Left renal cortex interstitium (tissue), 4 donors: ENCODE results near the gene FBXO28. TPM values are rescaled to one million over a fixed set of nuclear protein-coding genes. Genes with fewer than 3 reads are reported as not detected.
A peak's percentile ranks its signal among the peaks of the same experiment; 100 is the strongest.

Experiments
- DNase-seq, 4 donors: peaks; one replicate each; pipeline ENCODE4 v3.0.0-alpha.2; 2013; ENCODE audit warnings: low read depth in 4 of 4, low spot score in 2 of 4, missing footprints in 1 of 4
- polyA plus RNA-seq, 4 donors: library from polyadenylated mRNA; unstranded; fragments of 120-200 nt; gene quantifications; one replicate each; pipeline ENCODE4 v1.2.1, GENCODE V29; 2013; ENCODE audit not compliant: insufficient read length in 4 of 4

FBXO28 gene
- polyA plus RNA-seq, 4 donors: 31.5 to 35.4 (median 33.5) TPM

- no peak for DNase-seq
Observed at GRCh38 chr1:224149709-224150108, 35.8 kb downstream of the FBXO28 start.

DNA sequence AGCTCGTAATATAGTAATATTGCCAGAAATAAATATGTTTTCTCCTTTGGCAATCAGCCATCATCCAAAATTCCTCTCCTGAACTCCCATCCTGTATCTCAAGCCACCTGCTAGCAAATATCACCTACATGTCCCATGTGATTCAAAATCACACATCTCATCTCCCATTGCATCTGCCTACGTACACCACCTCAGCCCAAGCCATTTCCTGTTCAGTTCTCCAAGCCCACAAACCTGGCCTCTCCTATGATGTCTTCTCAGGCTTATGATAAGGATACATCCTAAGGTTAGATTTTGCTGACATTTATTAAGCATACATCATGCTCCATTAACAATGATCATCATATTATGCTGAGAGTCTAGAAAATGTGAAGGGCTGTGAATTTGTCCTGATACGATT, 37.2 kb downstream of the FBXO28 start:
- no peak for DNase-seq

DNA sequence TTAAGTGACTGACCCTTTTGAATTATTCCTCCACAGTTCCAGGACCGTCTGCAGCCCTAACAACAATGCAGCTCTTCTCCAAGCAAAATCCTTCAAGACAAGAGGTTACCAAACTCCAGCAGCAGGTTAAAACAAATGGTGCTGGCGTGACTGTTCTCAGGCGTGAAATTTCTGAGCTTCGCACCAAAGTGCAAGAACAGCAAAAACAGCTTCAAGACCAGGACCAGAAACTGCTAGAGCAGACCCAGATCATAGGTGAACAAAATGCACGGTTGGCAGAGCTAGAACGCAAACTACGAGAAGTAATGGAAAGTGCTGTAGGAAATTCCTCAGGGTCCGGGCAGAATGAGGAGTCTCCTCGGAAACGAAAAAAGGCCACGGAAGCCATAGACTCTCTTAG, 43.4 kb downstream of the FBXO28 start:
- DNase-seq: no peak

DNA sequence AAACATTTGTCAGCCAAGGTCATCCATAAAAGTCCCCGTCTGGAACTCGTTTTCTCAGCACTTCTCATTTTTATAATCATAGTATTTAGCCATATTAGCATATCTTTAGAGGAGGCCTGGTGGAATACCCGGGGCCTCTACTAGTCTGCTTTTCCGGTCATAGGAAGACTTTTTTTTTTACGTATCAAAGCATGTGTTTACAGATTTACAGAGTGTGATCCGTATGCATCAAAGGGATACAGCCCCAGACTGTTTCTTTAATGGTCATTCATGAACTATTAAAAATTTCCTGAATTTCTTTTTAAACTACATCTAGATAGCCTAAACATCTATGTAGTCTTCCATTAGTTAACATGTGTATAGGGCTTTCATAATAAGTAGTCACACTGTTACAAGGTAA, 45.6 kb downstream of the FBXO28 start:
- DNase-seq: no peak

GRCh38 chr1:224160171-224160682, 46.3 kb downstream of the FBXO28 start:
- DNase-seq: no peak

- DNase-seq: no peak
Observed at GRCh38 chr1:224162768-224163167, 48.9 kb downstream of the FBXO28 start.

- no peak for DNase-seq
Observed at GRCh38 chr1:224163311-224163710, 49.4 kb downstream of the FBXO28 start.

DNA sequence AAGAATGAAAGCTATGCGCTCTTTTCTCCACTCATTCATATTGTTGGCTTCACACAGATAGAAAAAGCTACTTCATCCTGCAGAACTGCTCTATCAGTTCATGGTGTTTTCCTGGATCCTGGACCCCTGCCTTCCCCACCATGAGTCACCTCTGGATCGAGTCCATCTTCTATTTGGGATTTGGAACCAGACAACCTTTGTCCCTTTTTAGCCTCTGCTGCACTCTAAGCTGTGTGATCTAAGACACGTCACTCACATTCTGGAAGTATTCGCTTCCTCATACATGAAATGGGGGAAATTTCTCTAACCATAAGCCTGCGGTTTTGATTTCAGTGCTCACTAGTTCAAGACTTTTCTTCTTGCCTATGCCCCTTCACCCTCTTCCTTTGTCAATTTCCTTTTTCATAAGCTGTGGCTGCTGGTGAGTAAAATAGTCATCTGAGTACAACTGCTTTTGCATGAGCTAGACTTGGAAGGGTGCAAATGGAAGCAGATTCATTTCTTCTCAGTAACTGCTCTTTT, 55.0 kb downstream of the FBXO28 start:
- DNase-seq: no peak

- no peak for DNase-seq
Observed at GRCh38 chr1:224169718-224170270, 55.9 kb downstream of the FBXO28 start.

DNA sequence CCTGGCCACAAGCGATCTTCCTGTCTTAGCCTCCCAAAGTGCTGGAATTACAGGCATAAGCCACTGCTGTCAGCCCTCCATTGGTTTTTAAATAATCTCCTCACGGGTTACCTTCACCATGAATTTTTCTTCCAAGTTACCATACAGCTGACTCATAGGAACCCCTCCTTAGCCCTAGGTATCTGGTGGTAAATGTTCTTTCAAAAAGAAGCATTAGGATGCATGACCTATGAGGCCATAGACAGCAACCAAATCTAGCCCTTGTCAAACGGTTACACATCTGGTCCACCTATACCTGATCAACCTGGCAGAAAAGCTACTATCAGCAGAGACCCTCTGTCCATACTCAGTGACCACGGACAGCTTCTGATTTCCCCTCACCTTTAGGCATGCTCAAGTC, 56.4 kb downstream of the FBXO28 start:
- DNase-seq: no peak

DNA sequence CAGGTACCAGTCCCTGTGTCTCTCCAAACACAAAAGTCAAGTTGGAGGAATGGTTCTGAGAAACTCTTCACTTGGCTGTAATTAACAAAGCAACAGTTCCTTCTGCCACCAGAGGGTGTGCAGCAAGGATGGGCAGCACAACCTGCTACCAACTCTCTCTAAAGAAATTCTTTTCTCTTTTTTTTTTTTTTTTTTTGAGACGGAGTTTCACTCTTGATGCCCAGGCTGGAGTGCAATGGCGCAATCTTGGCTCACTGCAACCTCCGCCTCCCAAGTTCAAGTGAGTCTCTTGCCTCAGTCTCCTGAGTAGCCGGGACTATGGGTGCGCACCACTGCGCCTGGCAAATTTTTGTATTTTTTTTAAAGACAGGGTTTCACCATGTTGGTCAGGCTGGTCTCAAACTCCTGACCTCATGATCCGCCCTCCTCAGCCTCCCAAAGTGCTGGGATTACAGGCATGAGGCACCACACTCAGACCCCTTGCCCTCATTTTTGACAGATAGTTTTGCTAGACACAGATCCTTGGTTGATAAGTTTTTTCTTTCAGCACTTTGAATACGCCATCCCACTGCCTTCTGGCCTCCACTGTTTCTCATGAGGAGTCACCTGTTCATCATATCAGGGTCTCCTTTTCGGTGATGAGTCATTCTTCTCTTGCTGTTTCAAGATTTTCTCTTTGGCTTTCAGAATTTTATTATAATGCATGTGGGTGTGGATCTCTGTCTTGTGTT, 57.0 kb downstream of the FBXO28 start:
- no peak for DNase-seq

- DNase-seq: no peak
Observed at GRCh38 chr1:224172229-224172628, 58.3 kb downstream of the FBXO28 start.

DNA sequence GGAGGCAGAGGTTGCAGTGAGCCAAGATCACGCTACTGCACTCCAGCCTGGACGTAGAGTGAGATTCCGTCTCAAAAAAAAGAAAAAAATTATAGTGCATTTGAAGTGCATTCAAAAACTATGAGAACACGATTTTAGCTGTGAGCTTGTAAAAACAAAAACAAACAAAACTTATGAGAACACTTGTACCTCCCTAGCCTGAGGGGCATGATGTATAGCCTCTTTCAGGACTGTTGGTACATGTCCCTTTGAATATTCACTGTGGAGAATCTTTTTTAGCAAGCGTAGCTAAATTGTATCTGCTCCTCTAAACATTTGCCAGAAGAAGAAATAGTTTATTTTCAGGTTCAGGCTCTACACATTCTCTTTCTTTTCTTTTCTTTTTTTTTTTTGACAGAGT, 59.6 kb downstream of the FBXO28 start:
- DNase-seq: no peak

DNA sequence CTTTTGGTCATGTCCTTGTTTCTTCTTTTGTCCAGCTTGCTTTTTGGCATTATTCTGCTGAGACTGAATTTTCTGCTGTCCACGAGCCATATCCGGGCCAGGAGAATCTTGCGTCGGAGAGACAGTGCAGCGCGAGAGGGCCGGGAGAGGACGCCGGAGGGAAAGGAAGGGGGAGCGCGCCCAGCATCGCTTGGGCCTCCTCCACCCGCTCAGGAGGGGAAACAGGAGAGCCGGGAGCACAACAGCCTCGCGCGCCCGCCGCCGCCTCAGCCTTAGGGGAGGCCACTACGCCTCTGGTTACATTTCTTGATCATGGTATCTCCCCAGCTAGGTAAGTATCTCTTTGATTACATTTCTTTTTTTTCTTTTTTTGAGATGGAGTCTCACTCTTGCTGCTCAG, 61.7 kb downstream of the FBXO28 start:
- no peak for DNase-seq

GRCh38 chr1:224177356-224177999, 63.6 kb downstream of the FBXO28 start:
- DNase-seq: no peak

DNA sequence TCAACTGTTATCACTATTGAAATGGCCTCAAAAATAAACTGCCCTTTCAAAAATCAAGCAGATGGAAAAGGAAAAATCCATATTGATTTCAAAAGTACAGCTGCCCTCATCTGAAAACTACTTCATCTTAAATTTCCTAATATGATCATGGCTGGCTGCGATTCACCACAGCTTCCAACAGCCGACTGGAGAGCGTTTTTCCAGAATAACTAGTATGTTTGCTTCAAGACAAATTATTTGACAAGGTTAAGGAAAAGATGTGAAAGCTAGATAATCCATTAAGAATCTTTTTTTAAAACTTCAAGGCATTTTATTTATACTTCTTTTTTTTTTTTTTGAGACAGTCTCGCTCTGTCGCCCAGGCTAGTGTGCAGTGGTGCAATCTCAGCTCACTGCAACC, 65.0 kb downstream of the FBXO28 start:
- no peak for DNase-seq

DNA sequence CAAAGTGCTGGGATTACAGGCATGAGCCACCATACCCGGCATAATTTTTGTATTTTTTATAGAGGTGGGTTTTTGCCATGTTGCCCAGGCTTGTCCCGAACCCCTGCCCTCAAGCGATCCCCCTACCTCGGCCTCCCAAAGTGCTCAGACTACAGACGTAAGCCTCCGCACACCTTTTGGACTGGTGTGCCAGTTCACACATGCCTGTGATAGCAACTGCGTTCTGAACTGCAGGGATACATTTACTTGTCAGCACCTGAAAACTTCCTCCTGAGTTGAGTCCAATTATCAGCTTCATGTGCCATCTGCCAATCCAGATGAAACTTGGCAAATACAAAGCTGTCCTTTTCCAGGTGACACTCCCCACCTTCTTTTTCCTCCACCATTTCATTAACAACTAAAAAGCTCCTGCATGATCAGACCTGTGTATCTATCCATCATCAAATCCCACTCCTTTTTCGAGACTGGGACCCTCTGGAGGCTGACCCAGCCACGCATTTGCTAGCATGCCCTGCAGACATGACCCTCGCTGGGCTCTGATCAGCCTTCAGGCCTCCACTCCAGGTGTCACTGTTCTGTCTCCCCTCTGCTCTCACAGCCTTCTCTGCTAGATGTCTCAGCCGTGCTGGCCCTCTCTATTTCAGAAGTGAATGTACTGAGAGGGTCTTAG, 67.0 kb downstream of the FBXO28 start:
- no peak for DNase-seq

- no peak for DNase-seq
Observed at GRCh38 chr1:224181453-224181810, 67.5 kb downstream of the FBXO28 start.

DNA sequence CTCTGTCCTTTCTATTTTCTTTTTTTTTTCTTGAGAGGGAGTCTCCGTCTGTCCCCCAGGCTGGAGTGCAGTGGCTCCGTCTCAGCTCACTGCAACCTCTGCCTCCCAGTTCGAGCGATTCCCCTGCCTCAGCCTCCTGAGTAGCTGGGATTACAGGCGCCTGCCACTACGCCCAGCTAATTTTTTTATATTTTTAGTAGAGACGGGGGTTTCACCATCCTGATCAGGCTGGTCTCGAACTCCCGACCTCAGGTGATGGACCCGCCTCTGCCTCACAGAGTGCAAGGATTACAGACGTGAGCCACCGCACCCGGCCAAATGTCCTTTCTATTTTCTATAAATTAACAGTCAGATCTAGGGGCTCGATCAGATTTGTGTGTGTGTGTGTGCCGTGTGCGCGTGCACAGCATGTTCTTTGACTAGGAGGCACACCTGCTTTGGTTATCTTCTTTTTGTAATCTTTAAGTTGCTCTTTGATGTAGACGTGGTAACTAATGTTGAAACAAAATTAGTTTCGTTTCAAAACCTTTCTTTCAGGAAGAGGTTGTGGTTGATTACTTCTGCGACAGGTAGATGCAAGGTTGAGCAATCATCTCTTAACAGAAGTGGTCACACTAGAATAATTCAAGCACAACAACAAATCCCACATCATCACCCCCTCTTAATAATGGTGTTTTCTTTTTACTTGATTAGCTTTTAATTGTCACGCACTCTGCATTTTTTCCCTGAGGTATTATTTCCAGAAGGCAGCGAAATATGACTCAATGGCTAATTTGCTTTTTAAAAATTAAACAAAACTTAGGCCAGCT, 68.3 kb downstream of the FBXO28 start:
- DNase-seq: peak in 1 of 4 donors; percentile 63

DNA sequence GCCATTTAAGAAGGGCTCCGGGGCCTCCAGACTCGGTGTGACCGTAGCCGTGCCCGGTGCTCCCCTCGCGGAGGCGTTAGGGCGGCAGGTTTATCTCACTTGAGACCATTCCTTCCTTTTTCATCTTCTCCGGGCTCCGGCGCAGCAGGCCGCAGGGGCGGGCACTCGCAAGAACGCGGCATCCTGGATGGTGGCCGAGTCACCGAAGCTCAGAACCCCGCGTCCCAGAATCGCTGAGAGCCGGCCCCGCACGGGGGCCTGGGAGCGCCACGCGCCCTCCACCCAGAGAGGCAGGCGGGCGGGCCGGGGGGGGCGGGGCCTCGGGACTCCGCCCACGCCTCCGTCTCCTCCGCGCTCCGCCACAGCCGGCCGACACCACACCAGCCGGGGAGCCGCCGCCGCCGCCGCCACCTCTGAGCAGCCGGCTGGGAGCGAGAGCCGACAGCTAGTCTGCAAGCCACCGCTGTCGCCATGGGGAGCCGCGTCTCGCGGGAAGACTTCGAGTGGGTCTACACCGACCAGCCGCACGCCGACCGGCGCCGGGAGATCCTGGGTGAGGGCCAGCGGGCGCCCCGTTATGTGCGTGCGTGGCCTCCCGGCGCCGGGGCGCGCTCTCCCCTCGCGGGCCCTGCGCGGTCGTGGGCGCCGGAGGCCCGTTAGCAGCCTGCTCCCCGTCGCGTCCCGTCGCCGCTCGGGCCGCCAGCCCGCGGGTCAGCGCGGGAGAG, 69.1 kb downstream of the FBXO28 start, which contains the start of gene DEGS1:
TSS of gene DEGS1 (plus strand) at position 375 of the 725 bp plus-strand sequence. CDS start at position 472, 97 bp downstream.
- peak; percentile 63 to 76 (median 70) for DNase-seq
